NCI-H128 (cell line): ENCODE measurements around the gene OR5B3.
"Not testable (repeated sequence)": the region's sequence is repeated elsewhere in the genome, so short reads cannot be mapped to it uniquely, and the experiment has no call there.

Experiments
- DNase-seq: peaks from one replicate; lab custom pipeline; 2025; ENCODE audit not compliant: unreplicated experiment; lab: John Stamatoyannopoulos, UW

OR5B3 gene

DNA sequence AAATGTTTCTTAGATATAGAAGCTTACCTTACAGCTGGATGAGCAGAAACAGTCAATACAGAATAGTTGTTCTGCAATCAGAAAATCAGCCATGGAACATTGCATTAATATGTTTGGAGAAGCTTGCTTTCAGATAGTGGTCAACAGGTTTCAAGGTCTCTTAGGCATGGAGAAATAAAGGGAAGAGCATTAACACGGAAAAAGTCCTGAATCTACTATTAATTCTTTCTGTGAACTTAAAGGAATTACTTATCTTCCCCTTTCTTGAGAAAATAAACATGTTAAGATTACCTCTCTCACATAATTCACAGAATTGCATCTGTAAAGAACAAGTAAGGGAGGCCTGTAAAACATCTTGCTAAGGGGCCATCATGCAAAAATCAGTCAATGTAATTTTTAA lies at the start of gene OR5B3:
OR5B3 (minus strand) TSS at position 101 of the 400 bp plus-strand sequence. CDS start 3,465 bp downstream, outside the sequence.
- DNase-seq = no peak

DNA sequence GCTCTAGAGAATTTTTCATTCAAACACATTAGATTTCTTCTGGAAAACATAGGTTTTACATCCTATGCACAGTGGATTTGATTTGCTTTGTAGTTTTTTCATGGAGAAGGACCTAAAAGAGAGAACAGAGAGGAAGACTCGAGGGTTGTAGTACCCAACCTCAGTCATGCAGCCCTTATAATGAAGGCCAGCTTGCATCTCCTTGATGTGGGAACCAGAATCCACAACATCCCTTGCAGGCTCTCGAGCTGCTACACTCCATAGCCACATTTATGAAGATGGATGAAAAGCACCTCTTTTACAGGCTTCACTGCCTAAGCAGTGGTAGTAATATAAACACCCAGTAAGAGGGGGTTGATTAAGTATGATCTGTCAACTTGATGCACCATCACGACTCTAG lies 44.9 kb upstream of the OR5B3 start:
- DNase-seq = no peak

DNA sequence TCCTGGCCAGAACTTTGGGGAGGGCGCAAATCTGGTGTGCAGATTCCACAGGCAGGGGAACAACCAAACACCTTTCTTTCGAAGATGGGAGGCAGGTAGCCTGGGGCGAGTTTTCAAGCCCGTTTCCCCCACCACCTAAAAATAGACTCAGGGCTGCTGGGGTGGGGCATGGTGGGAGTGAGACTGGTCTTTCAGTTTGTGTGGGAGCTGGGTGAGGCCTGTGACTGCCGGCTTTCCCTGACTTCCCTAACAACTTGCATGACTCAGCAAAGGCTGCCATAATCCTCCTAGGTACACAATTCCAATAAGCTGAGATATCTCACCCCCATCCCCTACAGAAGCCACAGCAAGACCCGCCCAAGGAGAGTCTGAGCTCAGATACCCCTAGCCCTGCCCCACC lies 39.6 kb upstream of the OR5B3 start:
- no peak for DNase-seq

DNA sequence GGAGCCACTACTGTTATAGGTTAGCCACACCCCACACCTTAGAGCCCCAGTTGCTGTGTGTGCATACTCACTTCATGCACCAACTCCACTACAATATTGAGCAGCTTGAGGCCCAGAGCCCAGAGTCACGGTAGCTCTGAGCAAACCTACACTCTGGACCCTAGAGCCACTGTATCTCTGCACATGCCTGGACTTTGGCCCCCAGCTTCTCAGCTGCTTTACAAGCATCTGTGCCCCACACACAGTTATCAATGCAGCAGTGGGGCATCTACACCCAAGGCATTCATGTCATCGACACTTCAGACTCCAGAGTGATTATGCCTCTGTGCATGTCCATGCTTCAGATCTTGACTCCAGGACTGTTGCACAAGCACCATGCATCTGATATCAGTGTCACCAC lies 37.6 kb upstream of the OR5B3 start:
- DNase-seq = no peak

DNA sequence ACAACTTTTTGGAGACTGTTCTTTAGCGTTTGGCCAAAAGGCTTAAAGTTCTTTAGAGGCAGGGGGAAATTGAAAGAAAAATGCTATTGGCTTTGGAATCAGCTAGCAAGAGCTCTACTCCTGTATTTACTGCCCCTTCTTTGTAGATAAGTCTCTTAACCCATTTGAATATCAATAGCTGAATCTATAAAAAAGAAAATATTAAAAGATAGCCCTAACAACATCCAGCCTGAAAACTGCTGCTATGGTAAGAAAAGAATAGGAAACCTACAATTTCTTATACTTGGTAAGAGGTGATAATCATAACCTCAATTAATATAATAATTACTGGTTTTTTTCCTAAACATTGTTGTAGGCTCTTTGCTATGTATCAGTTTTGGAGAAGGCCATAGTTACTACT lies 35.5 kb upstream of the OR5B3 start, which contains the start of gene OR5B12:
OR5B12 (minus strand) TSS at position 101 of the 400 bp plus-strand sequence. CDS start 2,085 bp downstream, outside the sequence.
- no peak for DNase-seq

DNA sequence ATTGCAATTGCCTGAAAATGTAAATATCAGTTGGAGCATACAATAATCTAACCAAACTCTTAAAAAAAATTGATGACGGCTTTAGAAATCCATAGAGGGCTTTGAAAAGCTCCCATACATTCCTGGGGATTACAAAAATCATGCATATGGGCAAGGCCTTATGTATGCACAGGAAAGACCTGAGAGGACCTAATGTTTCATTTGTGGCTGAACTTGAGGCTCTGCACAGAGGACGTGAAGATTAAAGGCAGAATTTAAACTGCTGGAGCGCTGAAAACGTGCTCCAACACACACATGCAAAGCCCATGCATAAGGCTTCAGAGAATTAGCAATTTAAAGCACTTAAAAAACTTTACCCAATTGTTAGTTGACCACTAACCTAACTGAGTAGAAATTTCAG lies 31.8 kb upstream of the OR5B3 start:
- no peak for DNase-seq

DNA sequence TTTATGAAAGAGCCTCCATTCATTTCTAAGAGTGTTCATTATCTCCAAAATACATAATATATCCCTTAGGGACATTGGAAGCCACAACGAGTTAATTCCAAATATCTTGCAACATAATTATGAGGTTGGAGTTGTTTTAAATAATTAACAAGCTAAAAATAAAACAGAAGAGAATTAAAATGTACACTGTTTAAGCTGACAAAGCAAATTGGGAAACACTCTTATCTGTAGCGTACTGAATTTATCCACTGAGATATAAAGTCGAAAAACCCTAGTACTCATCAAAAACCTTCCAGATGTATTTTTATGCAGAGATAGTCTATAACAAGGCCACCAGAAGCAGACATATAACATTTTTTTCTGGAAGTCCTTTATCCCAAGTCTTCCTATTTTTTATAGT lies 27.5 kb upstream of the OR5B3 start:
- DNase-seq = no peak

DNA sequence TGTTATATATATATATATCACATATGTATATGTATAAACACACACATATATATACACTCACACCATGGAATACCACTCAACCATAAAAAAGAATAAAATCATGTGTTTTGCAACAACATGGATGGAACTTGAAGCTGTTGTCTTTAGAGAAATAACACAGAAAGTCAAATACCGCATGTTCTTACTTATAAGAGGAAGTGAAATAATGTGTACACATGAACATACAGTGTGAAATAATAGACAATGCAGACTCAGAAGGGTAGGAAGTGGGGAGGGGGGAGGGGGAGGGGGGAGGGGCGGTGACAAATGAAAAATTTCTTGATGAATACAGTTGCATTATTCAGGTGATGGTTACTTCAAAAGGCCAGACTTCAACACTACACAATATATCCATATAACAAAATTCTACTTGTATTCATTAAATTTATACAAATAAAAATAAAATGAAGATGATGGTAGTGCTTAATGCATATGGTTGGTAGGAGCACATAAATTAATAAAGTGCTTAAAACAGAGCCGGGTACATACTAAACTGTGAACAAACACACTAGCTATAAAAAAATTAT lies 27.0 kb upstream of the OR5B3 start:
- DNase-seq = no peak

DNA sequence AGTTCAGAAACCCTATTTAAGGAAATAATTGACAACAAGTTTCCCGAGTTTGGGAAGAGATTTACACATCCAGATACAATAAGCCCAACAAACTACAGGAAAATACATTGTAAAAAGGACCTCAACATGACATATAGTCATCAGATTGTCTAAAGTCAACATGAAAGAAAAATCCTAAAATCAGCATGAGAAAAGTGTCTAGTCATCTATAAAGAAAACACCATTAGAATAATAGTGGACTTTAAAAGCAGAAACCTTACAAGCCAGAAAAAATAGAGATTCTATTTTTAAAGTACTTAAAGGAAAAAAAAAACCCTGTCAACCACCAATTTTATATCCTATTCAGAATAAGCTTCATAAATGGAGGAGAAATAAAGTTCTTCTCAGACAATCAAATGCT lies 22.6 kb upstream of the OR5B3 start:
- DNase-seq = no peak

DNA sequence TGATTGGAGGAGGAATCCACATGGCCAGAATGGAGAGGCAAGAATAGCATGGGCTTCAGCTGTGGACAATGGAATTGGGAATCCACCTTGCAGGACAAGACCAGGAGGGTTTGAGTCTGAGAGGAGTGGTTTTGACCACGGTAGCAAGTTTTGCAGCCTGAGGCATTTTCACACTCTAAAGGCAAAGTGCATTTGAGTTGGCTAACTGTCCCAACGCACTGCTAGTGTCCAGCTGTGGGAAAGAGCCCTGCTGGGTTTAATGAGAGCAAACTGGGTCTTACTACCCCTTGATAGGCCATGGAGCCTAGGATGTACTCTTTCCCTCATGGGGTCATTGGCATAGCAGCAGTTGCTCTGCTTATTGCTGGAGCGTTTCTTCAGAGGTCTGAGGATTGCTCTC lies 21.3 kb upstream of the OR5B3 start, which contains the start of gene OR5B2:
OR5B2 (minus strand) TSS at position 101 of the 400 bp plus-strand sequence. CDS start 4,860 bp downstream, outside the sequence.
- no peak for DNase-seq

DNA sequence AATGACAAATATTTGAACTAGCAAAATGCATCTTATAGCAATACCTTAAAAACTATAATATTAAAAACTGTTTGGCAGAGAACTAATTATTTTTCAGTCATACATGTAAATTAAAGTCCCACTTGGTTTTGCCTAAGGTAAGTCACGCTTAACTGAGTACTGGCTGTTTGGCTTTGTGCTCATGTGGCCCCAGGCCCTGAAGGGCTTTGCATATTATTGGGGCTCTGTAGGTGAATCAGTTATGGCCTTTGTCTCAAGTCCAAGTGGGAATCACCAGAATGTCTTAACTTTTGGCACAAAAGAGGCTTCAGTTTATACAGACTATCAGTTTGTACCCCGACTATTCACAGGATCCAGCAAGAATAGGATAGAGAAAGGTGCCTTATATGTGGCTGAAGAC lies 7.1 kb downstream of the OR5B3 start:
- DNase-seq = not testable (repeated sequence)

DNA sequence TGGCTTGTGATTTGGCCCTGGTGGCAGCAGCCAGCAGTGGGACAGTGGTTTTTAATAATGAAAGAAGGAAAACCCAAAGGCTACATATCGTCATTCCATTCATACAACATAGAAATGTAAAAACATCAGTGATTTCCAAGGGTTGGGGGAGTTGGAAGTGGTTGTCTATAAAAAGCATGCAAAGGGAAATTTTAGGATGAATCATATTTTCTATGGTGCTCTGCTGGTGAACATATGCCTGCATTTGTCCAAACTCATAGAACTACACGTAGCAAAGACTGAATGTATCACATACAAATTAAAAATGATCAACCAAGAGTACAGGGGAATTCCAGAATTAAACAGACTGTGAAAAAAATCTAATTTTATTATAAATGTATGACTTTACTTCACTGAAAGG lies 11.1 kb downstream of the OR5B3 start:
- no peak for DNase-seq

DNA sequence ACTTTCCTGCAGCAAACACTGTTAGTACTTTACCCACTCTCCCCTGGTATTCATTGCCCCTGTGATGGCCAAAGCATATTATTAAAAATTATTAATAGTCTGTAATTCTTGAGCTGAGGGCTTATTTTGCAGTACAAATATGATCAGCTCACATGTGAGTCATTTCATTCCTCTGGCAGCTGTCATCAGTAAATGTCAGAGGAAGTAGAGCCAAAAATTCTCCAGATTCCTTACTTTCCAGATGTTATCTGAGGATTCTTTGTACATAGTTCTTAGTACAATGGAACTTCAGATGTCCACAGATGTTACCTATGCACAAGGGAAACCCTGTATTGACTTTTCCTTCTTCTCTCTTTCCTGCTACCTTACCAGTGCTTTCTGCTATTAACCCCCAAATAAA lies 12.5 kb downstream of the OR5B3 start:
- no peak for DNase-seq

DNA sequence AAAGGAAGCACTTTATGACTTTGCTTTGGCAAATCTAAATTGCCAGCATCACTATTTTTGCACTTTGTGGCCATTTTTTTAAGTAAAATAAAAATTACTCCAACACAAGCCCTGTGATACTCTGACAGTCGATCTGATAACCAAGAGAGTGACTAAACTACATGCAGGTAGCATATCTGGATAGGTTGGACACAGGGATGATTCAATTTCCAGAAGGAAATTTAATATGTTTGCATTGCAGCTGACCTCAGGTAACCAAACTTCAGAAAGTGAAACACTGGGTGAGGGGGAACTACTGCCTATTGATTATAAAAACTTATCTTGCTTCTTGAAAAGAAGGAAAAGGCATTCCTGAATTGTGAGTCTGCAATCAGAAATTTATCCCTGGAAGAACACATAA lies 13.9 kb downstream of the OR5B3 start:
- no peak for DNase-seq

DNA sequence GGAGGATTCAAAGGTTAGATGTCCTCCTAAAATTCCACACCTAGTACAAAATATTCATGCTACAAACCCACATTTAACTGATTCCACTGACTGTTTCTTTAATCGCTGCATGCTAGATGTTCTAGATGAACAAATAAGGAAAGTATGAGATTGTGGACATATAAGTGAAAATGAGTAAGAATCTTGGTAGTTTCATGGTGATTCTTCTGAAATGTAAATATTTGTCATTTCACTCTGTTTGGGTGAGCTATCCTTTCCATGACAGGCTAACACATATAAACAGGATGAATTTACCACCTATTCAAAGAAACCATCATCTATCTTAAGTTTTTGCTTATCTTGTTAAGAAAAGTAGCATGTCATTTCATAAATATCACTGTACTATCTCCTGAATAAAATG lies 14.8 kb downstream of the OR5B3 start:
- DNase-seq = no peak

DNA sequence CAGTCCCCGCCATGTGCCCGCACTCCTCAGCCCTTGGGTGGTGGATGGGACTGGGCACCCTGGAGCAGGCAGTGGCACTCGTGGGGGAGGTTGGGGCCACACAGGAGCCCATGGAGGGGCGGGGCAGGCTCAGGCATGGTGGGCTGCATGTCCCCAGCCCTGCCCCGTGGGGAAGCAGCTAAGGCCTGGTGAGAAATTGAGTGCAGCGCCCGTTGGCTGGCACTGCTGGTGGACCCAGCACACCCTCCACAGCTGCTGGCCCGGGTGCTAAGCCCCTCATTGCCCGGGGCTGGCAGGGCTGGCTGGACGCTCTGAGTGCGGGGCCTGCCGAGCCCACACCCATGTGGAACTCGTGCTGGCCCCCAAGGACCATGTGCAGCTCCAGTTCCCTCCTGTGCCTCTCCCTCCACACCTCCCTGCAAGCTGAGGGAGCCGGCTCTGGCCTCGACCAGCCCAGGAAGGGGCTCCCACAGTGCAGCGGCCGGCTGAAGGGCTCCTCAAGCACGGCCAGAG lies 16.1 kb downstream of the OR5B3 start:
- no peak for DNase-seq

DNA sequence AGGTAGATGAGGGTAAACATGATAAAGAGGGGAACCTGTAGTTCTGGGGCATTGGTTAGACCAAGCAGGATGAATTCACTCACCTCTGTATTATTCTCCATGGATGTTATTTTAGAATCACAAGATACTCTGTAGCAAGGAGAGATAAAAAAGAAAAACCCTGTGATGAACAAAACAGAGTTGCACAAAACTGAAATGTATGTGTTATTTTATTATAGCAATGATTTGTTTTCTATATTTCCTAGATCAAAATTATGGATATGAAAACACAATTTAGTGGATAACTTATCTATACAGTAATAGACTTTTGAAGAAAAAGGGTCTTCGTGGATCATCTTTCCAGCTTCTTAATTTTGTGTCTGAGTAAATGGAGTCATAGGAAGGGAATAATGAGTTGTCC lies 47.7 kb downstream of the OR5B3 start, which contains the start of gene OR5B17:
OR5B17 (minus strand) TSS at position 101 of the 400 bp plus-strand sequence; CDS start at position 101, 0 bp downstream.
- DNase-seq = no peak

DNA sequence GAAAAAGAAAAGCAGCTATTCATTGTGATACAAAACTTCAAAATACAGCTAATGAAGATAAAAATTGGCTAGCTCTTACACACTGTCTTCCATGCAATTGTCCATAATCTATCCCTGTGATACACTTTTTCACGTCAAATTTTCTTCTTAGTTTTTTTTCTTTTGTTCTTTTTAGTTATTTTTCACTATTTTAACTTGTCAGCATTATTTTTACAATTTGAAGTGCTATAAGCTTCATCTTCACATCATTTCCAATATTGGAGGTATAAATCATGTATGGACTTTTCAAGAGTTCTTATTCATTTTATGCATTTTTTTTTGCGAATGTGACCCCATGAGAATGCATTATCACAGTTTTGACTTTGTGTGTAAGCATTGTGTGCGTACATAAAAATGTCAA lies 51.9 kb downstream of the OR5B3 start:
- DNase-seq = no peak
